H1 (cell line): Measurements from ENCODE around the gene SPEN. TPM values are rescaled to one million over a fixed set of nuclear protein-coding genes. Genes with fewer than 3 reads are reported as not detected.

Experiments used
- CTCF ChIA-PET: fragments of 300-600 bp; sonication (Branson Sonifier 250); formaldehyde crosslinking; loops from one replicate; lab custom pipeline; 2021; ENCODE audit not compliant: partially characterized antibody; lab: Charles Lee
- POLR2A ChIA-PET: fragments of 300-600 bp; sonication (Branson Sonifier 250); formaldehyde crosslinking; loops from one replicate; lab custom pipeline; 2021; ENCODE audit warnings: inconsistent platforms; ENCODE audit not compliant: partially characterized antibody; lab: Charles Lee
- DNase-seq, 2 experiments: peaks; one replicate each; pipeline versions ENCODE4 v3.0.0 to v3.0.0-alpha.2; 2010 to 2022; ENCODE audit warnings: low spot score in 2 of 2, low read depth in 1 of 2, mixed read lengths in 1 of 2
- FAIRE-seq: peaks from 2 replicates; lab custom pipeline; 2011; peaks lifted over from hg19 to GRCh38; lab: Jason Lieb, UNC
- H2AFZ ChIP-seq: 2 replicates; pipeline ENCODE4 v1.8.1; 2012; ENCODE audit warnings: low read length, inconsistent platforms
- H2AK5ac ChIP-seq: 2 replicates; pipeline ENCODE4 v1.6.1; 2013; ENCODE audit warnings: low read depth, low read length
- H2BK120ac ChIP-seq: replicated peaks from 2 replicates; pipeline ENCODE3; 2013; ENCODE audit warnings: low read depth, low read length, inconsistent platforms
- H2BK12ac ChIP-seq: 2 replicates; pipeline ENCODE4 v1.6.1; 2013; ENCODE audit warnings: low read depth, low read length
- H2BK15ac ChIP-seq: 2 replicates; pipeline ENCODE4 v1.6.1; 2013; ENCODE audit warnings: low read length
- H2BK20ac ChIP-seq: 2 replicates; pipeline ENCODE4 v1.6.1; 2013; ENCODE audit warnings: low read length
- H2BK5ac ChIP-seq: 2 replicates; pipeline ENCODE4 v1.6.1; 2013; ENCODE audit warnings: low read depth, low read length
- H3K14ac ChIP-seq: 2 replicates; pipeline ENCODE4 v1.6.1; 2013; ENCODE audit warnings: inconsistent platforms; ENCODE audit not compliant: insufficient read length
- H3K18ac ChIP-seq: 2 replicates; pipeline ENCODE4 v1.6.1; 2013; ENCODE audit warnings: low read length; ENCODE audit errors: extremely low read depth
- H3K23ac ChIP-seq: 2 replicates; pipeline ENCODE4 v1.6.1; 2013; ENCODE audit warnings: inconsistent platforms; ENCODE audit not compliant: insufficient read length
- H3K23me2 ChIP-seq: 2 replicates; pipeline ENCODE4 v1.6.1; 2013; ENCODE audit warnings: low read depth, low read length
- H3K27ac ChIP-seq: 2 replicates; pipeline ENCODE4 v1.6.1; 2011; ENCODE audit warnings: low read depth, low read length, inconsistent platforms
- H3K27me3 ChIP-seq, 4 experiments: replicated peaks in 1 of 4; 1 replicate in 1 of 4; 2 replicates in 3 of 4; pipeline versions ENCODE4 v1.6.1 to v1.8.1; 2011 to 2013; ENCODE audit warnings: low read length in 3 of 4, mild to moderate bottlenecking in 3 of 4, inconsistent platforms in 2 of 4, mixed read lengths in 2 of 4, moderate library complexity in 1 of 4; ENCODE audit not compliant: control insufficient read depth in 3 of 4, insufficient read depth in 3 of 4; ENCODE audit errors: extremely low read depth in 1 of 4
- H3K36me3 ChIP-seq, 4 experiments: 2 replicates each; pipeline versions ENCODE4 v1.6.1 to v1.8.1; 2011 to 2013; ENCODE audit warnings: mild to moderate bottlenecking in 4 of 4, low read length in 3 of 4, moderate library complexity in 2 of 4, control low read depth in 1 of 4, inconsistent platforms in 1 of 4; ENCODE audit not compliant: insufficient read depth in 4 of 4, control insufficient read depth in 2 of 4
- H3K4ac ChIP-seq: replicated peaks from 2 replicates; pipeline ENCODE3; 2013; ENCODE audit warnings: low read length, low read depth, mixed read lengths, inconsistent platforms; ENCODE audit not compliant: insufficient read length
- H3K4me1 ChIP-seq, 4 experiments: replicated peaks in 1 of 4; 1 replicate in 1 of 4; 2 replicates in 3 of 4; pipeline versions ENCODE4 v1.6.1 to v1.8.1; 2011 to 2013; ENCODE audit warnings: low read length in 3 of 4, inconsistent platforms in 2 of 4, mixed read lengths in 1 of 4; ENCODE audit not compliant: insufficient read depth in 4 of 4, control insufficient read depth in 3 of 4
- H3K4me2 ChIP-seq, 2 experiments: 2 replicates each; pipeline versions ENCODE4 v1.6.1 to v1.8.1; 2011 to 2013; ENCODE audit warnings: low read depth in 2 of 2, low read length in 2 of 2, control low read depth in 1 of 2, inconsistent platforms in 1 of 2, mild to moderate bottlenecking in 1 of 2; ENCODE audit not compliant: insufficient read depth in 1 of 2
- H3K4me3 ChIP-seq, 4 experiments: fragments of 200-600, 300-600 bp in 1 of 4; sonication (generic), shearing (Covaris generic), sonication (Bioruptor Twin) in 1 of 4; 2 replicates each; pipeline versions ENCODE4 v1.5.1 to v1.8.1; 2011 to 2016; ENCODE audit warnings: low read length in 4 of 4, low read depth in 3 of 4, control low read depth in 2 of 4, inconsistent platforms in 2 of 4, mild to moderate bottlenecking in 2 of 4, mixed read lengths in 1 of 4, moderate library complexity in 1 of 4; ENCODE audit not compliant: insufficient read depth in 2 of 4; ENCODE audit errors: extremely low read depth in 1 of 4
- H3K56ac ChIP-seq: replicated peaks from 2 replicates; pipeline ENCODE3; 2013; ENCODE audit warnings: low read depth, mild to moderate bottlenecking, mixed read lengths, low read length, inconsistent platforms; ENCODE audit not compliant: insufficient read length
- H3K79me1 ChIP-seq: 2 replicates; pipeline ENCODE4 v1.6.1; 2013; ENCODE audit warnings: low read depth, low read length, control low read depth
- H3K79me2 ChIP-seq, 2 experiments: 2 replicates each; pipeline versions ENCODE4 v1.6.1 to v1.8.1; 2012 to 2013; ENCODE audit warnings: low read length in 2 of 2, mild to moderate bottlenecking in 2 of 2, inconsistent platforms in 1 of 2; ENCODE audit not compliant: insufficient read depth in 2 of 2, control insufficient read depth in 1 of 2
- H3K9ac ChIP-seq, 4 experiments: replicated peaks in 1 of 4; 1 replicate in 1 of 4; 2 replicates in 3 of 4; pipeline versions ENCODE4 v1.6.1 to v1.8.1; 2011 to 2013; ENCODE audit warnings: low read depth in 3 of 4, low read length in 3 of 4, control low read depth in 2 of 4, mild to moderate bottlenecking in 2 of 4, moderate library complexity in 2 of 4, inconsistent platforms in 1 of 4; ENCODE audit errors: extremely low read depth in 1 of 4
- H3K9me3 ChIP-seq, 2 experiments: 2 replicates each; pipeline versions ENCODE4 v1.6.1 to v1.8.1; 2012 to 2013; ENCODE audit warnings: mild to moderate bottlenecking in 2 of 2, moderate library complexity in 2 of 2, control low read depth in 1 of 2, inconsistent platforms in 1 of 2, low read depth in 1 of 2, low read length in 1 of 2, mixed read lengths in 1 of 2; ENCODE audit not compliant: insufficient read depth in 2 of 2
- H4K20me1 ChIP-seq, 2 experiments: replicated peaks in 1 of 2; 2 replicates each; pipeline versions ENCODE3 to v1.8.1; 2011 to 2013; ENCODE audit warnings: inconsistent platforms in 2 of 2, low read length in 2 of 2, mild to moderate bottlenecking in 1 of 2; ENCODE audit not compliant: insufficient read depth in 2 of 2, control insufficient read depth in 1 of 2
- H4K5ac ChIP-seq: 2 replicates; pipeline ENCODE4 v1.6.1; 2013; ENCODE audit warnings: low read length, low read depth, mixed read lengths, inconsistent platforms; ENCODE audit not compliant: insufficient read length
- H4K8ac ChIP-seq: 2 replicates; pipeline ENCODE4 v1.8.0; 2013; ENCODE audit warnings: mild to moderate bottlenecking, moderate library complexity, low read length, inconsistent platforms; ENCODE audit not compliant: insufficient read depth; ENCODE audit errors: extremely low read depth
- H4K91ac ChIP-seq: replicated peaks from 2 replicates; pipeline ENCODE3; 2013; ENCODE audit warnings: low read length, mixed read lengths, inconsistent platforms; ENCODE audit not compliant: insufficient read length
- CREB1 ChIP-seq: IDR thresholded peaks from 2 replicates; pipeline ENCODE4 v1.6.1; 2012; ENCODE audit warnings: inconsistent platforms
- EP300 ChIP-seq, 2 experiments: IDR thresholded peaks; 1 replicate in 1 of 2; 2 replicates in 1 of 2; pipeline ENCODE4 v1.6.1; 2011 to 2012; ENCODE audit warnings: low read depth in 2 of 2, low read length in 2 of 2, mild to moderate bottlenecking in 2 of 2, borderline replicate concordance in 1 of 2, inconsistent platforms in 1 of 2, moderate library complexity in 1 of 2
- KDM1A ChIP-seq: fragments of 200-600, 300-600 bp; sonication (generic); IDR thresholded peaks from 2 replicates; pipeline ENCODE4 v1.7.1; 2016; ENCODE audit warnings: mild to moderate bottlenecking, low read length, borderline replicate concordance
- MAFK ChIP-seq: IDR thresholded peaks from 2 replicates; pipeline ENCODE4 v1.6.1; 2012; ENCODE audit warnings: low read depth, mild to moderate bottlenecking, improper control_type of control experiment, low read length
- RNF2 ChIP-seq: fragments of 200-900, 300-1000 bp; sonication (generic); IDR thresholded peaks from 2 replicates; pipeline ENCODE4 v1.7.1; 2016; ENCODE audit warnings: borderline replicate concordance, low read depth, mild to moderate bottlenecking, antibody characterized with exemption, low read length; ENCODE audit not compliant: poor library complexity, severe bottlenecking; ENCODE audit errors: missing control alignments
- SAP30 ChIP-seq: fragments of 300-600 bp; sonication (generic); IDR thresholded peaks from 2 replicates; pipeline ENCODE4 v1.7.1; 2012; ENCODE audit warnings: low read length, moderate library complexity, mild to moderate bottlenecking, inconsistent platforms; ENCODE audit not compliant: insufficient read depth, insufficient replicate concordance
- SIN3A ChIP-seq, 2 experiments: IDR thresholded peaks in 1 of 2; conservative IDR thresholded peaks in 1 of 2; 2 replicates each; pipeline ENCODE4 v1.6.1; 2011 to 2012; ENCODE audit warnings: low read length in 2 of 2, improper control_type of control experiment in 1 of 2, low read depth in 1 of 2, mild to moderate bottlenecking in 1 of 2
- SP4 ChIP-seq: IDR thresholded peaks from 2 replicates; pipeline ENCODE4 v1.6.1; 2012; ENCODE audit warnings: low read length, inconsistent platforms
- TAF7 ChIP-seq: optimal IDR thresholded peaks from 2 replicates; pipeline ENCODE3; 2011; ENCODE audit warnings: low read depth, mild to moderate bottlenecking, inconsistent platforms, low read length, moderate library complexity, borderline replicate concordance
- TCF12 ChIP-seq: IDR thresholded peaks from 2 replicates; pipeline ENCODE4 v1.6.1; 2011; ENCODE audit warnings: low read depth, mild to moderate bottlenecking, low read length
- WGBS, 2 experiments: shearing (Covaris generic) in 1 of 2; methylation state at CpG; one replicate each; pipeline versions ENCODE4 v1.1.6 to v1.1.7; 2013 to 2015; ENCODE audit warnings: low lambda C conversion rate in 2 of 2, mixed read lengths in 2 of 2, inconsistent platforms in 1 of 2, low coverage in 1 of 2, missing lambda C conversion rate in 1 of 2; ENCODE audit not compliant: insufficient replicate concordance in 2 of 2, insufficient coverage in 1 of 2, insufficient read length in 1 of 2; ENCODE audit errors: extremely low coverage in 1 of 2, missing lambda C conversion rate in 1 of 2; 5-methylcytosine and 5-hydroxymethylcytosine counted together
- polyA plus RNA-seq, 7 experiments: library from polyadenylated mRNA; depleted of rRNA in 3 of 7; stranded (reverse) in 5 of 7; unstranded in 2 of 7; fragments of >200 nt in 5 of 7; fragments of 200-250 nt in 2 of 7; gene quantifications; 1 replicate in 5 of 7; 2 replicates in 1 of 7; 4 replicates in 1 of 7; pipeline versions ENCODE4 v1.2.1 to v1.2.3, GENCODE V29; 2011 to 2013; ENCODE audit warnings: missing spikeins in 2 of 7, mixed read lengths in 2 of 7
- total RNA-seq: library from RNA; stranded (reverse); fragmentation: NEBNext Ultra II Directional; extraction: Animal tissue kit (Norgen Biotek cat#: 25700); gene quantifications from 2 replicates; pipeline ENCODE4 v1.2.1, GENCODE V29; 2021
- TF ChIP-seq, protein P1 (sequence below): IDR thresholded peaks from 2 replicates; pipeline ENCODE4 v1.6.1; 2012; ENCODE audit warnings: inconsistent platforms

The SPEN gene
- total and polyA plus RNA-seq, 2 of the 8 experiments (the other 6 are each of a cell fraction or from before 2014, with no cell fraction given), result 12.5 to 52.1 TPM

DNA sequence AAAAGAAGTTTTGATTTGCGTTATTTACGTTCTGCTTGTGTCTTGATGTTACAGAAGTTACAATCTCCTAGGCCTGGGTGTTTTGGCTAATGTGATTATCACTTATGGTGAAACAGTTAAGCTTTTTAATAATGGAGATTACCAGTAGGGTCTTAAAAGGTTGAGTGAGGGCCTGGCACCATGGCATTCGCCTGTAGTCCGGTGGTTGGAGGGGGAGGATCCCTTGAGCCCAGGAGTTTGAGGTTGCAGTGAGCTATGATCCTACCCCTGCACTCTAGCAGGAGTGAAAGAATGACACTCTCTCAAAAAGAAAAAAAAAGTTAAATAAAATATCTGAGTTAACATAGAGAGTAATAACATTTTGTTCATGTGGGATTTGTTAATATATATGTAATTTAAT is 8.8 kb upstream of the SPEN start:
- Histone ChIP-seq H3K9ac (no peak overlapping the region), H2BK15ac (no peak overlapping the region), H4K5ac (no peak overlapping the region), H3K18ac (no peak overlapping the region), H3K23me2 (peaks cover 10% of the 10 kb centered on the region), H2BK120ac (no peak overlapping the region), H3K4me2 (no peak overlapping the region), H3K4me1 (peaks cover 0 to 3% (median under 1%) of the 10 kb centered on the region in 4 experiments; a peak in 3 of 7 replicates), H2BK12ac (no peak overlapping the region), H3K79me2 (no peaks in the 10 kb centered on the region), H3K56ac (no peak overlapping the region), H3K23ac (no peak overlapping the region), H3K9me3 (no peaks in the 10 kb centered on the region), H2BK5ac (no peak overlapping the region), H3K4ac (no peak overlapping the region), H4K91ac (no peak overlapping the region), H3K14ac (no peak overlapping the region), H3K36me3 (no peaks in the 10 kb centered on the region), H2BK20ac (no peak overlapping the region), H3K79me1 (no peaks in the 10 kb centered on the region), H3K27ac (no peak overlapping the region), H3K4me3 (no peak overlapping the region), H3K27me3 (no peaks in the 10 kb centered on the region), H4K20me1 (no peaks in the 10 kb centered on the region), H2AFZ (no peak overlapping the region), H4K8ac (no peak overlapping the region), H2AK5ac (no peak overlapping the region)
- DNase-seq (no peak), FAIRE-seq (no peak)
- CTCF ChIA-PET, result interaction anchor here (0.6 to 2.2 kb wide), 10 partner anchors 9 to 167 kb away, joined by 3 to 6 read pairs (median 4); partner anchors contain the start of gene SPEN
- 94% methylated on average over 4 of the region's 4 CpGs; no CpG with 5 or more reads in 1 of the 2 experiments for WGBS, 2 experiments
- POLR2A ChIA-PET, result interaction anchor here (1.0 to 5.2 kb wide), 2 partner anchors 10 to 15 kb away, joined by 4 to 87 read pairs; partner anchors contain the start of gene SPEN
- no peak for TF ChIP-seq KDM1A
- TF ChIP-seq SIN3A (conservative IDR thresholded peaks at IDR 0.05 in 1 of 2, IDR thresholded peaks at IDR 0.05 in 1 of 2; ENCODE audit: low read depth in 1 of 2, low read length in 2 of 2), result no peak
- TF ChIP-seq MAFK, result no peak
- TF ChIP-seq, protein P1, sequence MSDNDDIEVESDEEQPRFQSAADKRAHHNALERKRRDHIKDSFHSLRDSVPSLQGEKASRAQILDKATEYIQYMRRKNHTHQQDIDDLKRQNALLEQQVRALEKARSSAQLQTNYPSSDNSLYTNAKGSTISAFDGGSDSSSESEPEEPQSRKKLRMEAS, result no peak
- TF ChIP-seq CREB1, result no peak
- no peak for TF ChIP-seq TCF12
- TF ChIP-seq SP4, result no peak
- TF ChIP-seq RNF2, result no peak
- TF ChIP-seq TAF7, result no peak
- no peak for TF ChIP-seq SAP30
- no peak for TF ChIP-seq EP300 (IDR thresholded peaks at IDR 0.05; ENCODE audit: borderline replicate concordance in 1 of 2, low read depth in 2 of 2, low read length in 2 of 2)
